HG03108 (cell line): ENCODE results near the gene OVCH2.

ENCODE experiments used
- ATAC-seq: cut with Tn5 transposase; IDR thresholded peaks from one replicate; pipeline ENCODE4 v1.9.1; 2021; ENCODE audit warnings: moderate library complexity; ENCODE audit not compliant: unreplicated experiment

OVCH2 gene

DNA sequence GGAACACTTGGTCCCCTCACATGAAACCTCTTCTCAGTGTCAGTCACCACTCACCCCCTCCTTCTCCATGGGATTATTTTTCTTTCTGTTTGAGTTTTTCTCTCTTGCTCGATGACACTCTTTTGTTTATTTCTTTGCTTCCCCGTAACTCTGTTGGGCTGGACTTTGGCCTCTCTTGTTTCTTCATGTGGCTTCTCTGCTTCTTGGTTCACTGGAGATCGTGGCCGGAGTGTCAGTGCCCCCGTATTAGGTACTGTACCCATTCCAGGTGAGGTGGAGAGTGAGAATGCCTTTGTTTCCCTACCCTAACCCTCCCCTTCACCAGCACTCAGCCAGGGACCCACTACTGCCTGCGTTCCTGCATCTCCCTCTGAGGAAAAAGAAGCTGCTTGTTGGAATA lies 65.5 kb downstream of the OVCH2 start:
- ATAC-seq = no peak

DNA sequence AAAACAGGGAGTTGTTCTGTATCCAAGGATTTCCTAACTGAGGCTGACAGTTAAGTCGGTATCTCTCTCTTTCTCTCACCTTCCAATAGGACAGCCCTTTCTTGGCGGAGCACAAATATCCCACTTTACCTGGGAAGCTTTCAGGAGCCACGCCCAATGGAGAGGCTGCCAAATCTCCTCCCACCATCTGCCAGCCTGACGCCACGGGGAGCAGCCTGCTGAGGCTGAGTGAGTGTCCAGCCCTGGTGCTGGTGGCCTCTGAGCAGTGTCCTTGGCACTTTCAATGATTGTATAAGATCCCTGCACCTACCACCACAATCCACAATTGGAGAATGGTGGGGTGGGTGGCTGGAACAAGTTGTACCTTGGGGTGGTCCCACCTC lies 66.6 kb downstream of the OVCH2 start:
- no peak for ATAC-seq
